ENCODE measurements around the gene XPNPEP3.
A peak's percentile ranks its signal among the peaks of the same experiment; 100 is the strongest.

DNA sequence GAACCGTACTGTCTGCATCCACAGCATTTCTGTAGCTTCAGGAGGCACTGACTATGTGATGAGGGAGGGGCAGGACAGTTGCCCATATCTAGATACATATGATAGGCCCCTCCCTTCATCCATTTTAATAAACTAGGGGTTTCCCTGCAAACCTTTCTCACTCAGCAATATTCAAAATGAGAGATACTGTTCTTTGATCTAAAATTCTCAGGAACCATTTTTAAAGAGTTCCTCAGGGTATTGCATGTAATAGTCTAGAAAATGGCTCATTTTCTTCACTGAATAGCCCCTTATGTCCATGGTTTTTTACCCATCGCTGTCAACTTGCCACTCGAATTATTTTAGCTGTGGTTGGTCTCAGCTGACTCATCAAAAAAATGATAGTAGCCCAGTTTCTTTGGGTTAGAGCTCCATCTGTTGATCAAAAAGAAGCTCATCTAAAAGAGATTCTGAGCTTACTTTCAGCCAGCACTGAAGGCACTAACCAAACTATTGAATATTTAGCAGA lies 42.0 kb downstream of the XPNPEP3 start:
- no peak for TF ChIP-seq POLR2A (IDR thresholded peaks at IDR 0.05; ENCODE audit: extremely low read depth, insufficient read length)
- TF ChIP-seq, protein P1, sequence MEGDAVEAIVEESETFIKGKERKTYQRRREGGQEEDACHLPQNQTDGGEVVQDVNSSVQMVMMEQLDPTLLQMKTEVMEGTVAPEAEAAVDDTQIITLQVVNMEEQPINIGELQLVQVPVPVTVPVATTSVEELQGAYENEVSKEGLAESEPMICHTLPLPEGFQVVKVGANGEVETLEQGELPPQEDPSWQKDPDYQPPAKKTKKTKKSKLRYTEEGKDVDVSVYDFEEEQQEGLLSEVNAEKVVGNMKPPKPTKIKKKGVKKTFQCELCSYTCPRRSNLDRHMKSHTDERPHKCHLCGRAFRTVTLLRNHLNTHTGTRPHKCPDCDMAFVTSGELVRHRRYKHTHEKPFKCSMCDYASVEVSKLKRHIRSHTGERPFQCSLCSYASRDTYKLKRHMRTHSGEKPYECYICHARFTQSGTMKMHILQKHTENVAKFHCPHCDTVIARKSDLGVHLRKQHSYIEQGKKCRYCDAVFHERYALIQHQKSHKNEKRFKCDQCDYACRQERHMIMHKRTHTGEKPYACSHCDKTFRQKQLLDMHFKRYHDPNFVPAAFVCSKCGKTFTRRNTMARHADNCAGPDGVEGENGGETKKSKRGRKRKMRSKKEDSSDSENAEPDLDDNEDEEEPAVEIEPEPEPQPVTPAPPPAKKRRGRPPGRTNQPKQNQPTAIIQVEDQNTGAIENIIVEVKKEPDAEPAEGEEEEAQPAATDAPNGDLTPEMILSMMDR (IDR thresholded peaks at IDR 0.05; ENCODE audit: low read depth, low read length) = peak; percentile 38
- TF ChIP-seq, protein P2, sequence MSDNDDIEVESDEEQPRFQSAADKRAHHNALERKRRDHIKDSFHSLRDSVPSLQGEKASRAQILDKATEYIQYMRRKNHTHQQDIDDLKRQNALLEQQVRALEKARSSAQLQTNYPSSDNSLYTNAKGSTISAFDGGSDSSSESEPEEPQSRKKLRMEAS (IDR thresholded peaks at IDR 0.05; ENCODE audit: low read depth, low read length) = no peak

All from NB4 (cell line).